ENCODE measurements around the gene CAPN3. TPM values are rescaled to one million over a fixed set of nuclear protein-coding genes. Genes with fewer than 3 reads are reported as not detected.
"Not testable (repeated sequence)": the region's sequence is repeated elsewhere in the genome, so short reads cannot be mapped to it uniquely, and the experiment has no call there.

Gene CAPN3
- 1 to 10 TPM; 3.7 to 4.4 TPM for total RNA-seq

DNA sequence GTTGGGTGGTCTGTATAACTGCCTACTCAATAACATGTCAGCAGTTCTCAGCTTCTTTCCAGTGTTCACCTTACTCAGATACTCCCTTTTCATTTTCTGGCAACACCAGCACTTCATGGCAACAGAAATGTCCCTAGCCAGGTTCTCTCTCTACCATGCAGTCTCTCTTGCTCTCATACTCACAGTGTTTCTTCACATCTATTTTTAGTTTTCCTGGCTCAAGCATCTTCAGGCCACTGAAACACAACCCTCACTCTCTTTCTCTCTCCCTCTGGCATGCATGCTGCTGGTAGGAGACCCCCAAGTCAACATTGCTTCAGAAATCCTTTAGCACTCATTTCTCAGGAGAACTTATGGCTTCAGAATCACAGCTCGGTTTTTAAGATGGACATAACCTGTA is at the start of gene CAPN3:
CAPN3 (plus strand) TSS at position 253 of the 400 bp plus-strand sequence. CDS start 305 bp downstream, outside the sequence.
- Mint-ChIP-seq H3K4me1 (no peaks in the 10 kb centered on the region), H3K27me3 (no peaks in the 10 kb centered on the region), H3K36me3 (ENCODE audit: low read depth) (no peaks in the 10 kb centered on the region), H3K9me3 (no peaks in the 10 kb centered on the region), H3K4me3 (no peak within 1 kb of the TSS), H3K27ac (no peak within 1 kb of the TSS)
- DNase-seq = no peak
- POLR2A ChIA-PET = no interaction called here
- CTCF ChIA-PET = interaction anchor here (1.1 kb wide), 1 partner anchor 26 kb away, joined by 3 read pairs; no protein-coding TSS in a partner anchor

DNA sequence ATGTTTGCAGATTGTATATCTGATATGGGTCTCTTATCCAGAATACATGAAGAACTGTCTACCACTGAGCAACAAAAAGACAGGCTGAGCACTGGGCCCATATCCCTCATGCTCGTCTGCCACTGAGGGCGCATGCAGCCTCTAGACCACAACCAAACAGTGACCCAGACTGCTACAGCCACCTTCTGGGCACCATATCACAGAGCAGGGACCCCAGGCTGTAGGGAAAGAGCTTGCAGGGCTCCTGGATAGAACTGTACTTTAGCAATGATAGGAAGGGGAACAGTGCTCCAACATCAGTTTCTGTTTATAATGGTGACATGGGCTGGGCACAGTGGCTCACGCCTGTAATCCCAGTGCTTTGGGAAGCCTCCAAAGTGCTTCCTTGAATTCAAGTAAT is 45.8 kb upstream of the CAPN3 start:
- H3K4me1 Mint-ChIP-seq = no peaks in the 10 kb centered on the region
- H3K27ac Mint-ChIP-seq = no peak overlapping the region
- POLR2A ChIA-PET = no interaction called here
- H3K4me3 Mint-ChIP-seq = no peak overlapping the region
- CTCF ChIA-PET = no interaction called here
- no peaks in the 10 kb centered on the region for H3K27me3 Mint-ChIP-seq
- DNase-seq = no peak
- no peaks in the 10 kb centered on the region for H3K9me3 Mint-ChIP-seq
- H3K36me3 Mint-ChIP-seq (ENCODE audit: low read depth) = peaks cover 14% of the 10 kb centered on the region

DNA sequence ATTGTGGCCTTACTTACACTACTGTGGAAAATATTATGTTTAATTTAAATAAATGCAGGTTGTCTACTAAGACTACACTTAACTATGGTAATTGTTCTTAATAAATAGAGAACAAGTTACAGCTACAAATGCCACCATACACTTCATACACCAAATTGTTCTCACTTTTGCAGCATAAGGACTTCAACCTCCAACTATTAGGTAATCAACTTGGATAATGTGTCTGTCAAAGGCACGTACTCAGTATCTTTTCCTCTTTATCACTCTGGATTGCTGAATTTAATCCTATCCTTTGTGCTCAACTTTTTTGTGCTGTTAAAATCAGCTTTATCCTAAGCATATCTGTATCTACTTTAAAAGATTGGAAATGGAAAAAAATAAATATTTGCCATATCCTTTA is 44.5 kb upstream of the CAPN3 start:
- POLR2A ChIA-PET = no interaction called here
- H3K36me3 Mint-ChIP-seq (ENCODE audit: low read depth) = peaks cover 13% of the 10 kb centered on the region
- no peaks in the 10 kb centered on the region for H3K4me1 Mint-ChIP-seq
- CTCF ChIA-PET = interaction anchor here (0.5 kb wide), 1 partner anchor 189 kb away, joined by 3 read pairs; no protein-coding TSS in a partner anchor
- H3K4me3 Mint-ChIP-seq = no peak overlapping the region
- H3K27me3 Mint-ChIP-seq = no peaks in the 10 kb centered on the region
- H3K27ac Mint-ChIP-seq = no peak overlapping the region
- no peaks in the 10 kb centered on the region for H3K9me3 Mint-ChIP-seq
- no peak for DNase-seq

DNA sequence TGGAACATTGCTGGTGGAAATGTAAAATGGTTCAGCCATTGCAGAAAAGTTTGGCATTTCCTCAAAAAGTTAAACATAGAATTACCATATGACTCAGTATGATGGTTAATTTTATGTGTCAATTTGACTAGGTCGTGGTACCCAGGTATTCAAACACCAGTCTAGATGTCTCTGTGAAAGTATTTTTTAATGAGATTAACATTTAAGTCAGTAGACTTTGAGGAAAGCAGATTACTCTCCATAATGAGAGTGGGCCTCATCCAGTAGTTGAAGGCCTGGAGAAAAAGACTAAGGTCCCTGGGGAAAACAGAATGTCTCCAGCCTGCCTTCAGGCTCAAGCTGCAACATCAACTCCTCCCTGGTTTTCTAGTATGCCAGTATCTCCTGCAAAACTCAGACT is 43.8 kb upstream of the CAPN3 start:
- no peaks in the 10 kb centered on the region for H3K4me1 Mint-ChIP-seq
- no peak overlapping the region for H3K4me3 Mint-ChIP-seq
- CTCF ChIA-PET = no interaction called here
- H3K27ac Mint-ChIP-seq = no peak overlapping the region
- H3K27me3 Mint-ChIP-seq = no peaks in the 10 kb centered on the region
- POLR2A ChIA-PET = no interaction called here
- DNase-seq = no peak
- peaks cover 11% of the 10 kb centered on the region for H3K36me3 Mint-ChIP-seq (ENCODE audit: low read depth)
- no peaks in the 10 kb centered on the region for H3K9me3 Mint-ChIP-seq

DNA sequence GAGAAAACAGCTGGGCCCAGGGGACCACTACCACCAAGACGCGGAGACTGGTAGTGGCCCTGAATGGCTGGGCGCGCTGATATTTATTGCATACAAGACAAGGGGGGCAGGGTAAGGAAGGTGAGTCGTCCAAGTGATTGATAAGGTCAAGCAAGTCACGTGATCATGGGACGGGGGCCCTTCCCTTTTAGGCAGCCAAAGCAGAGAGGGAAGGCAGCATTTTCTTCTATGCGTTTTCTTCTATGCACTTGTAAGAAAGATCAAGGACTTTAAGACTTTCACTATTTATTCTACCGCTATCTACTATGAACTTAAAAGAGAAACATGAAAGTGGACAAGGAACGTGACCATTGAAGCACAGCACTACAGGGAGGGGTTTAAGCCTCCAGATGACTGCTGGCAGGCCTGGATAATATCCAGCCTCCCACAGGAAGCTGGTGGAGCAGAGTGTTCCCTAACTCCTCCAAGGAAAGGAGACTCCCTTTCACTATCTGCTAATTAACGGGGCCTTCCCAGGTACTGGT is 43.0 kb upstream of the CAPN3 start:
- DNase-seq; H3K36me3 Mint-ChIP-seq (ENCODE audit: low read depth); H3K4me3 Mint-ChIP-seq; H3K9me3 Mint-ChIP-seq; CTCF ChIA-PET; H3K4me1 Mint-ChIP-seq; H3K27ac Mint-ChIP-seq; H3K27me3 Mint-ChIP-seq; POLR2A ChIA-PET: not testable (repeated sequence)

DNA sequence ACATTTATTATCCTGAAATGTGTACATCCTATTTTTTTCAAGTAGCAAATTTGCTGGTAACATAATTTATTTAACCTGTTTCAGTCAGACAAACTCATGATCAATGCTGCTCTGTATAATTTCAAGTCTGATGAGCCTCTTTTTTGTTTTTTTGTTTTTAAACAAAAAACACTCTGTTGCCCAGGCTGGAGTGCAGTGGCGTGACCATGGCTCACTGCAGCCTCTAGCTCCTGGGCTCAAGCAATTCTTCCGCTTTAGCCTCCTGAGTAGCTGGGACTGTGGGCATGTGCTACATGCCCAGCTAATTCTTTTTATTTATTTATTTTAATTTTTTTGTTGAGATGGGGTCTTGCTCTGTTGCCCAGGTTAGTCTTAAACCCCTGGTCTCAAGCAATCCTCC is 40.1 kb upstream of the CAPN3 start:
- Mint-ChIP-seq H3K4me3 (no peak overlapping the region), H3K36me3 (ENCODE audit: low read depth) (peaks cover 22% of the 10 kb centered on the region), H3K9me3 (no peaks in the 10 kb centered on the region), H3K27me3 (no peaks in the 10 kb centered on the region), H3K4me1 (no peaks in the 10 kb centered on the region), H3K27ac (no peak overlapping the region)
- ChIA-PET POLR2A (no interaction called here), CTCF (no interaction called here)
- DNase-seq = no peak

DNA sequence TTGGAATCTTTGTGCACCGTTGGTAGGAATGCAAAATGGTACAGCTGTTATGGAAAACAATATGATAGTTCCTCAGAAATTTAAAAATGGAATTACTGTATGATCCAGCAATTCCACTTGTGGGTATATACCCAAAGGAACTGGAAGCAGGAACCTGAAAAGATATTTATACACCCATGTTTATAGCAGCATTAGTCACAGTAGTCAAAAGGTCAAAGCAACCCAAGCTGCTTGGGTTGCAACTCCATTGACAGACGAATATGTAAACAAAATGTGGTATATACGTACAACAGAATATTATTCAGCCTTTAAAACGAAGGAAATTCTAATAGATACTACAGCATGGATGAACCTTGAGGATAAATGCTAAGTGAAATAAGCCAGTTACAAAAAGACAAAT is 35.0 kb upstream of the CAPN3 start:
- POLR2A ChIA-PET = no interaction called here
- Mint-ChIP-seq H3K9me3 (no peaks in the 10 kb centered on the region), H3K27ac (no peak overlapping the region), H3K4me1 (no peaks in the 10 kb centered on the region), H3K27me3 (no peaks in the 10 kb centered on the region), H3K36me3 (ENCODE audit: low read depth) (peaks cover 32% of the 10 kb centered on the region), H3K4me3 (no peak overlapping the region)
- CTCF ChIA-PET = no interaction called here
- no peak for DNase-seq

DNA sequence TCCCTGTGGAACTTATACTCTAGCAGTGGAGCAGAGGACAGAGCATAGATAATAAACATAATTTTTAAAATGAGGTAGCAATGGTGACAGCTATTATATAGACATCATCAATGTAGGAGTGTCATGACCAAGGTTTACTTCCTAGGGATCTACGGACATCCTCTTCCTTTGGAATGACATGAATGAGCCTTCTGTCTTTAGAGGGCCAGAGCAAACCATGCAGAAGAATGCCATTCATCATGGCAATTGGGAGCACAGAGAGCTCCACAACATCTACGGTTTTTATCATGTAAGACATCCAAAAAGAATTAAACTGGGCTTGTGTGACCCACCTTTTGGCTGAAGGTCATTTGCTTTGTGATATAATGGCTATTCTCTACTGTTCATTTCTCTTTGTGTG is 30.1 kb upstream of the CAPN3 start:
- Mint-ChIP-seq H3K9me3 (no peaks in the 10 kb centered on the region), H3K36me3 (ENCODE audit: low read depth) (peaks cover 28% of the 10 kb centered on the region), H3K4me1 (no peaks in the 10 kb centered on the region), H3K4me3 (no peak overlapping the region), H3K27ac (no peak overlapping the region), H3K27me3 (no peaks in the 10 kb centered on the region)
- CTCF ChIA-PET = interaction anchor here (1.8 kb wide), 1 partner anchor 56 kb away, joined by 5 read pairs; no protein-coding TSS in a partner anchor
- POLR2A ChIA-PET = no interaction called here
- DNase-seq = no peak

DNA sequence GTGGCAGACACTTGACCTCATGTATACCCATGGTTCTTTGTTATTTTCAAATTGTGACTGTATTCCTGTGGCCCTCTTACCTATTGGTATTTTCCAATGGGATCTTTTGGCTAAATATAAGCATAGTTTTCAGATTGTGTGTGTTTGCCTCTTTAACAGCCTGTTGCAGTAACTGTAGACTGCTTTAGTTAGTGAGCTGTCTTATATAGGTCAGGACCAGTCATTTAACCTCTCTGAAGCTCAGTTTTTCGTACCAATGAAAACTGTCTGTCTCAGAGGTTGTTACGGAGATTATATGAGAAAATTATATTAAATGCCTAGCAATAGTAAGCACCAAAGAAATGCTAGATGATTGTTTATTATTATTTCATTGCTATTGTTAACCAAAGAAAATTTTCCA is 29.3 kb upstream of the CAPN3 start:
- H3K27ac Mint-ChIP-seq = no peak overlapping the region
- peaks cover 29% of the 10 kb centered on the region for H3K36me3 Mint-ChIP-seq (ENCODE audit: low read depth)
- no peaks in the 10 kb centered on the region for H3K4me1 Mint-ChIP-seq
- no peak for DNase-seq
- no peaks in the 10 kb centered on the region for H3K27me3 Mint-ChIP-seq
- POLR2A ChIA-PET = no interaction called here
- CTCF ChIA-PET = no interaction called here
- H3K9me3 Mint-ChIP-seq = peaks cover 4% of the 10 kb centered on the region
- no peak overlapping the region for H3K4me3 Mint-ChIP-seq

DNA sequence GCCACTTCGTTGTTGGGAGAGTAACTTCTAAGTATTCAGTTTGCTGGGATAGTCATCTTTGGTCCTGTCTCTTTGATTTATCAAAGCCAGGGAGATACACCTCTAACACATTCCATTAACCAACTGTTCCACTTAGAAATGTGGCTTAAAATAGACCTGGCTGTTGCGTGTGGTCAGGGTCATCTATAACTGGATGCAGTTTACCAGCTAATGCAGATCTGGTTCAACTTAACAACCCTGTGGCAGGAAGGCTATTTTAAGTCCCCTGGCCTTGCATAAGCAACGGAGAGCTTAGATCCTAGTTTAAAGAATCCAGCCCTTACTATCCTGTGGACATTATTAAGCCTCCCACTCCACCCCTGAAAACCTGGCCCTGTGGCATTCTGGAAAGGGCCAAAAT is 28.1 kb upstream of the CAPN3 start:
- Mint-ChIP-seq H3K4me3 (no peak overlapping the region), H3K27me3 (no peaks in the 10 kb centered on the region), H3K9me3 (peaks cover 12% of the 10 kb centered on the region), H3K36me3 (ENCODE audit: low read depth) (peaks cover 36% of the 10 kb centered on the region), H3K4me1 (no peaks in the 10 kb centered on the region), H3K27ac (no peak overlapping the region)
- ChIA-PET POLR2A (no interaction called here), CTCF (interaction anchor here (0.7 kb wide), 1 partner anchor 25 kb away, joined by 6 read pairs; no protein-coding TSS in a partner anchor)
- DNase-seq = no peak

DNA sequence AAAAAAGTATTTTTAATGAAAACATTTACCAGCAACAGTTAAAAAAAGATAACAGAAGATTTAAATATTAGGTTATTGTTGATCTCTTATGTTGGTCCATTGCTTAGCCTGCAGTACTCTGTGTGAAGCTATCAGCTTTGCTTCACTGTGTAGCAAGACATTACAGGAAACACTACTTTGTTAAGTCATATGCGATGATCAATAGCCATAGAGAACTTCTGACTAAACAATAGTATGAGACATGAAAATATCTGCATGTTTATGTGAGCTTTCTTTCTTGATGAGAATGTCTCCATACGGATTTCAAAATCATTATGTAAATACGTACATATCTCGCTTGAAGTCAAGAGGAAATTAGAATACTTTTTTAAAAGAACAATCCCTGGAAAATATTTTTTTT is 27.0 kb upstream of the CAPN3 start:
- Mint-ChIP-seq H3K4me3 (no peak overlapping the region), H3K4me1 (no peaks in the 10 kb centered on the region), H3K9me3 (peaks cover 12% of the 10 kb centered on the region), H3K27ac (no peak overlapping the region), H3K36me3 (ENCODE audit: low read depth) (peaks cover 26% of the 10 kb centered on the region), H3K27me3 (no peaks in the 10 kb centered on the region)
- no peak for DNase-seq
- ChIA-PET POLR2A (no interaction called here), CTCF (interaction anchor here (0.6 kb wide), 1 partner anchor 285 kb away, joined by 3 read pairs; no protein-coding TSS in a partner anchor)

DNA sequence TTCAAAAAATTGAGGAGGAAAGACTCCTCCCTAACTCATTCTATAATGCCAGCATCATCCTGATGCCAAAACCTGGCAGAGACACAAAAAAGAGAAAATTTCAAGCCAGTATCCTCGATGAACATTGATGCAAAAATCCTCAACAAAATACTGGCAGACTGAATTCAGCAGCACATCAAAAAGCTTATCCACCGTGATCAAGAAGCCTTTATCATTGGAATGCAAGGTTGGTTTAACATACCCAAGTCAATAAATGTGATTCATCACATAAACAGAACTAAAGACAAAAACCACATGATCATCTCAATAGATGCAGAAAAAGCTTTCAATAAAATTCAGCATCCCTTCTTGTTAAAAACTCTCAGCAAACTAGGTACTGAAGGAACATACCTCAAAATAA is 24.2 kb upstream of the CAPN3 start:
- Mint-ChIP-seq H3K36me3 (ENCODE audit: low read depth) (peaks cover 26% of the 10 kb centered on the region), H3K27ac (no peak overlapping the region), H3K27me3 (no peaks in the 10 kb centered on the region), H3K4me1 (no peaks in the 10 kb centered on the region), H3K9me3 (peaks cover 12% of the 10 kb centered on the region), H3K4me3 (no peak overlapping the region)
- CTCF ChIA-PET = no interaction called here
- POLR2A ChIA-PET = no interaction called here
- DNase-seq = no peak

DNA sequence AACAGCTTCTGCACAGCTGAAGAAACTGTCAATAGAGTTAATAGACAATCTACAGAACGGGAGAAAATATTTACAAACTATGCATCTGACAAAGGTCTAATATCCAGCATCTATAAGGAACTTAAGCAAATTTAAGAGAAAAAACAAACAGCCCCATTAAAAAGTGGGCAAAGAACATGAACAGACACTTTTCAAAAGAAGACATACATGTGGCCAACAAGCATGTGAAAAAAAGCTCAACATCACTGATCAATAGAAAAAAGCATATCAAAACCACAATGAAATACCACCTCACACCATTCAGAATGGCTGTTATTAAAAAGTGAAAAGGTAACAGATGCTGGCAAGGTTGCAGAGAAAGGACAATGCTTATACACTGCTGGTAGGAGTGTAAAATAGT is 22.7 kb upstream of the CAPN3 start:
- H3K4me1 Mint-ChIP-seq, H3K27ac Mint-ChIP-seq, H3K4me3 Mint-ChIP-seq, CTCF ChIA-PET, DNase-seq, H3K27me3 Mint-ChIP-seq, POLR2A ChIA-PET: not testable (repeated sequence)
- peaks cover 12% of the 10 kb centered on the region for H3K9me3 Mint-ChIP-seq
- peaks cover 19% of the 10 kb centered on the region for H3K36me3 Mint-ChIP-seq (ENCODE audit: low read depth)

DNA sequence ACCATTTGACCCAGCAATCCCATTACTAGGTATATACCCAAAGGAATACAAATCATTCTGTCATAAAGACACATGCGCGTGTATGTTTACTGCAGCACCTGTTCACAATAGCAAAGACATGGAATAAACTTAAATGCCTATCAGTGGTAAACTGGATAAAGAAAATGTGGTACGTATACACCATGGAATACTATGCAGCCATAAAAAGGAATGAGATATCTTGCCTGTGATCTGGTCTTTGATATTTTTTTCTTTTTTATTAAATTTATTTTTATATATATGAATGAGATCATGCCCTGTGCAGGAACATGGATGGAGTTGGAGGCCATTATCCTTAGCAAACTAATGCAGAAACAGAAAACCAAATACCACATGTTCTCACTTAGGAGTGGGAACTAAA is 22.2 kb upstream of the CAPN3 start:
- DNase-seq, H3K4me1 Mint-ChIP-seq, H3K27me3 Mint-ChIP-seq, CTCF ChIA-PET, POLR2A ChIA-PET, H3K4me3 Mint-ChIP-seq, H3K27ac Mint-ChIP-seq: not testable (repeated sequence)
- Mint-ChIP-seq H3K36me3 (ENCODE audit: low read depth) (peaks cover 19% of the 10 kb centered on the region), H3K9me3 (peaks cover 12% of the 10 kb centered on the region)

Measured in activated CD4-positive, alpha-beta memory T cell treated with anti-CD3 and anti-CD28 coated beads, Interleukin-2, amount 10 ng/mL, durations not matched to agents 7 days and 5 days (primary cell).